Keratinocyte (primary cell): ENCODE results near the gene TAPBP. TPM values are rescaled to one million over a fixed set of nuclear protein-coding genes. Genes with fewer than 3 reads are reported as not detected.
A peak's percentile ranks its signal among the peaks of the same experiment; 100 is the strongest.
"Not testable (repeated sequence)": the region's sequence is repeated elsewhere in the genome, so short reads cannot be mapped to it uniquely, and the experiment has no call there.

Source experiments
- DNase-seq: peaks from one replicate; pipeline ENCODE4 v3.0.0-alpha.2; 2011; ENCODE audit warnings: low read depth, missing footprints, low spot score
- FAIRE-seq: peaks from 2 replicates; lab custom pipeline; 2011; peaks lifted over from hg19 to GRCh38; lab: Jason Lieb, UNC
- H2AFZ ChIP-seq: 2 replicates; pipeline ENCODE4 v1.6.0; 2012; ENCODE audit warnings: low read length, control low read depth, inconsistent platforms; ENCODE audit not compliant: control insufficient read depth
- H3K27ac ChIP-seq: 2 replicates; pipeline ENCODE4 v1.5.1; 2011; ENCODE audit warnings: low read length; ENCODE audit not compliant: control insufficient read depth, insufficient read depth
- H3K27me3 ChIP-seq: 3 replicates; pipeline ENCODE4 v1.6.0; 2011; ENCODE audit warnings: low read length; ENCODE audit not compliant: control insufficient read depth, insufficient read depth; ENCODE audit errors: extremely low read depth
- H3K36me3 ChIP-seq, 2 experiments: 2 replicates in 1 of 2; 3 replicates in 1 of 2; pipeline ENCODE4 v1.5.1; 2011; ENCODE audit warnings: low read length in 2 of 2, mild to moderate bottlenecking in 1 of 2; ENCODE audit not compliant: control insufficient read depth in 2 of 2, insufficient read depth in 2 of 2; ENCODE audit errors: extremely low read depth in 1 of 2
- H3K4me1 ChIP-seq: 3 replicates; pipeline ENCODE4 v1.5.1; 2011; ENCODE audit warnings: low read length; ENCODE audit not compliant: control insufficient read depth, insufficient read depth; ENCODE audit errors: extremely low read depth
- H3K4me2 ChIP-seq: 3 replicates; pipeline ENCODE4 v1.6.0; 2011; ENCODE audit warnings: low read depth, low read length; ENCODE audit not compliant: control insufficient read depth, insufficient read depth; ENCODE audit errors: extremely low read depth
- H3K4me3 ChIP-seq, 3 experiments: fragments of 200-600 bp in 1 of 3; sonication (generic) in 1 of 3; 2 replicates in 2 of 3; 3 replicates in 1 of 3; pipeline ENCODE4 v1.5.1; 2011 to 2016; ENCODE audit warnings: low read length in 3 of 3, mild to moderate bottlenecking in 3 of 3, control low read depth in 2 of 3, inconsistent platforms in 1 of 3, low read depth in 1 of 3, mixed read lengths in 1 of 3, mixed run types in 1 of 3, moderate library complexity in 1 of 3; ENCODE audit not compliant: control insufficient read depth in 2 of 3, insufficient read depth in 2 of 3; ENCODE audit errors: extremely low read depth in 1 of 3
- H3K79me2 ChIP-seq: 2 replicates; pipeline ENCODE4 v1.6.0; 2012; ENCODE audit warnings: low read length; ENCODE audit not compliant: control insufficient read depth, insufficient read depth
- H3K9ac ChIP-seq: 3 replicates; pipeline ENCODE4 v1.6.0; 2011; ENCODE audit warnings: low read length; ENCODE audit not compliant: control insufficient read depth, insufficient read depth; ENCODE audit errors: extremely low read depth
- H3K9me1 ChIP-seq: 3 replicates; pipeline ENCODE4 v1.6.0; 2011; ENCODE audit warnings: low read length; ENCODE audit not compliant: control insufficient read depth, insufficient read depth; ENCODE audit errors: extremely low read depth
- H3K9me3 ChIP-seq: 2 replicates; pipeline ENCODE4 v1.5.1; 2012; ENCODE audit warnings: low read depth, low read length; ENCODE audit not compliant: control insufficient read depth
- H4K20me1 ChIP-seq: 3 replicates; pipeline ENCODE4 v1.6.0; 2011; ENCODE audit warnings: low read length; ENCODE audit not compliant: control insufficient read depth, insufficient read depth; ENCODE audit errors: extremely low read depth
- EZH2 ChIP-seq: IDR thresholded peaks from one replicate; pipeline ENCODE4 v1.6.1; 2012; ENCODE audit warnings: inconsistent platforms, mild to moderate bottlenecking, low read length, moderate library complexity
- dilution Hi-C: fragments of 300-500 bp; cut with MboI; formaldehyde crosslinking; loops from one replicate; pipeline ENCODE4 v1.7.0; 2020; ENCODE audit warnings: low sequenced_read_pairs; ENCODE audit not compliant: extremely low pct_ligation_motif_present
- polyA plus RNA-seq, 5 experiments: library from polyadenylated mRNA; depleted of rRNA in 3 of 5; stranded (reverse) in 3 of 5; stranded (forward) in 1 of 5; unstranded in 1 of 5; fragments of >200 nt; gene quantifications; 1 replicate in 1 of 5; 2 replicates in 3 of 5; 3 replicates in 1 of 5; pipeline versions ENCODE4 v1.2.1 to v1.2.3, GENCODE V29; 2011 to 2012; ENCODE audit warnings: missing spikeins in 2 of 5, low read depth in 1 of 5, low replicate concordance in 1 of 5
- TF ChIP-seq, protein P1 (sequence below), 3 experiments: IDR thresholded peaks in 1 of 3; conservative IDR thresholded peaks in 1 of 3; optimal IDR thresholded peaks in 1 of 3; 2 replicates in 2 of 3; 3 replicates in 1 of 3; pipeline versions ENCODE3 to v1.5.1; 2011; ENCODE audit warnings: low read length in 3 of 3, mild to moderate bottlenecking in 3 of 3, moderate library complexity in 2 of 3, control low read depth in 1 of 3, inconsistent platforms in 1 of 3; ENCODE audit not compliant: insufficient read depth in 2 of 3; ENCODE audit errors: extremely low read depth in 1 of 3

The TAPBP gene
- polyA plus RNA-seq, 1 donor (not counting 4 experiments of a cell fraction or from before 2014, with no cell fraction given): 22.2 TPM

DNA sequence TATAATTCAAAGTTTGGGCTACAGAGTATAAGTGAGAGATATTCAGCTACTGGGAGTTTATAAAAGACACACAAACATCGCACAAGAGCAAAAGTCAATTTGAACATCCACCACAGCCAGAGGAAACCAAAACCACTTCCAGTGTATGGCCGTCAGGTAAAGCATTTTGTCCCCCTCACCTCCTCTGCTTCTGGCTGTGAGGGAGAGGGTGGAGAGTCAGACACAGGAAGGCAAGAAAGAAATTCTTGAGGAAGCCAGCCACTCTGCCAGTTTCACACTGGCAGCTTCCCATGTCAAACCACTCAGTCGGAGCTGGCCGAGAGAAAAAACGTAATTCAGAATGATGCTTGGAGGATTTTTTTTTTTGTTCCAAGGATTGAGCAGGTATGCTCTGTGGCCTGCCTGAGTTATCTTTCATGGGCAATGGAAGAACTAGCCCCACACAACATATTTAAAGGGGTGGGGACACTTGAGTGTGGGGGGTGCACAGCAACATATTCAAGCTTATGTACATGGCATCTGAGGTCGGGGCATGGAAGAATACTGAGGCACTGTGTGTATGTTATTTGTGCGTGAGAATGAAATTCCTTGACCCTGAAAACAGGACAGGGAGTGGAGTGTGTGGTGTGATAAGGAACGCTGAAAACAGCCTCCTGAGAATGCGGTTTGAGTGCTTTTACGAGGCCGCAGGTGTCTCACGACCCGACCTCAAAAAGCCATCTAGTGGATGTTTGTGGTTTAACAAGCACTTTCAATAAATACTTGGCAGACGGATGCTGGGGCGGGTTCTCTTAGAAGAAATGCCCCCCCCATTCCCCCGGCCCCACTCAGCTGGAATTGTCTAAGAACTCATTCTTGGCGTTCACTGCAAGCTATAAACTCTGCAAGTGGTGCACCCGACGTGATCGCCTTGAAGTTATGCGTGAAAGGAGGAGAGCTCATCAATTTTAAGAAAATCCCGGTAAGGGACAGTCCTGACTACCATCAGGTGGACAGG lies 31.1 kb upstream of the TAPBP start:
- Histone ChIP-seq H3K9ac (no peak overlapping the region), H4K20me1 (no peaks in the 10 kb centered on the region), H3K4me1 (no peaks in the 10 kb centered on the region), H3K4me2 (no peak overlapping the region), H3K9me1 (no peaks in the 10 kb centered on the region), H3K79me2 (no peaks in the 10 kb centered on the region), H3K4me3 (no peak overlapping the region), H3K27ac (no peak overlapping the region), H3K9me3 (no peaks in the 10 kb centered on the region), H2AFZ (no peak overlapping the region), H3K36me3 (no peaks in the 10 kb centered on the region), H3K27me3 (no peaks in the 10 kb centered on the region)
- dilution Hi-C loops: no loop called here
- no peak for DNase-seq
- no peak for FAIRE-seq
- no peak for TF ChIP-seq EZH2
- TF ChIP-seq, protein P1, sequence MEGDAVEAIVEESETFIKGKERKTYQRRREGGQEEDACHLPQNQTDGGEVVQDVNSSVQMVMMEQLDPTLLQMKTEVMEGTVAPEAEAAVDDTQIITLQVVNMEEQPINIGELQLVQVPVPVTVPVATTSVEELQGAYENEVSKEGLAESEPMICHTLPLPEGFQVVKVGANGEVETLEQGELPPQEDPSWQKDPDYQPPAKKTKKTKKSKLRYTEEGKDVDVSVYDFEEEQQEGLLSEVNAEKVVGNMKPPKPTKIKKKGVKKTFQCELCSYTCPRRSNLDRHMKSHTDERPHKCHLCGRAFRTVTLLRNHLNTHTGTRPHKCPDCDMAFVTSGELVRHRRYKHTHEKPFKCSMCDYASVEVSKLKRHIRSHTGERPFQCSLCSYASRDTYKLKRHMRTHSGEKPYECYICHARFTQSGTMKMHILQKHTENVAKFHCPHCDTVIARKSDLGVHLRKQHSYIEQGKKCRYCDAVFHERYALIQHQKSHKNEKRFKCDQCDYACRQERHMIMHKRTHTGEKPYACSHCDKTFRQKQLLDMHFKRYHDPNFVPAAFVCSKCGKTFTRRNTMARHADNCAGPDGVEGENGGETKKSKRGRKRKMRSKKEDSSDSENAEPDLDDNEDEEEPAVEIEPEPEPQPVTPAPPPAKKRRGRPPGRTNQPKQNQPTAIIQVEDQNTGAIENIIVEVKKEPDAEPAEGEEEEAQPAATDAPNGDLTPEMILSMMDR (optimal IDR thresholded peaks at IDR 0.05 in 1 of 3, IDR thresholded peaks at IDR 0.05 in 1 of 3, conservative IDR thresholded peaks at IDR 0.05 in 1 of 3; ENCODE audit: extremely low read depth in 1 of 3, insufficient read depth in 2 of 3, low read length in 3 of 3): peak; percentile 46 to 61 (median 61)

DNA sequence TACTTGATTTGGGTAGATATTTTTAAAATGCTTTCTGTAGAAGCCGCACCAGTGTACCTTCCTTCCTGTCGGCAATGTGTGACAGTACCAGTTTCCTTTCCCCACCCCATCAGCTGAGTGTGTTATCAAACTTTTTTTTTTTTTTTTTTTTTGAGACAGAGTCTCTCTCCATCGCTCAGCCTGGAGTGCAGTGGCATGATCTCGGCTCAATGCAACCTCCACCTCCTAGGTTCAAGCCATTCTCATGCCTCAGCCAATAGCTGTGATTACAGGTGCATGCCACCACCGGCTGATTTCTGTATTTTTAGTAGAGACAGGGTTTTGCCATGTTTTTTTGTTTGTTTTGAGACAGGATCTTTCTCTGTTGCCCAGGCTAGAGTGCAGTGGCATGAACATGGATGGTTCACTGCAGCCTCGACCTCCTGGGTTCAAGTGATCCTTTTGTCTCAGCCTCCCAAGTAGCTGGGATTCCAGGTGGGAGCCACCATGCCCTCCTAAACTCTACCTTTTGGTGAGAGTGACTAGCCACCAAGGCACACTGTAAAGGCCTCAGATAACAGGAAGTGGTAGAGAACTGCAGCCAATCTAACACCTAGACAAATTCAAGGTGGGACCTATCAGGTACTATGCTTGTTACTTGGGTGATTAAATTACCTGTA lies 30.2 kb upstream of the TAPBP start:
- no peaks in the 10 kb centered on the region for H3K4me1 ChIP-seq
- dilution Hi-C loops: no loop called here
- H3K4me3 ChIP-seq: no peak overlapping the region
- H3K9me1 ChIP-seq: no peaks in the 10 kb centered on the region
- no peaks in the 10 kb centered on the region for H3K36me3 ChIP-seq
- H4K20me1 ChIP-seq: no peaks in the 10 kb centered on the region
- FAIRE-seq (no peak), DNase-seq (no peak)
- no peak for TF ChIP-seq EZH2
- TF ChIP-seq, protein P1 (optimal IDR thresholded peaks at IDR 0.05 in 1 of 3, IDR thresholded peaks at IDR 0.05 in 1 of 3, conservative IDR thresholded peaks at IDR 0.05 in 1 of 3; ENCODE audit: extremely low read depth in 1 of 3, insufficient read depth in 2 of 3, low read length in 3 of 3): no peak
- no peak overlapping the region for H3K27ac ChIP-seq
- no peak overlapping the region for H3K9ac ChIP-seq
- H3K79me2 ChIP-seq: no peaks in the 10 kb centered on the region
- H2AFZ ChIP-seq: no peak overlapping the region
- H3K27me3 ChIP-seq: no peaks in the 10 kb centered on the region
- no peaks in the 10 kb centered on the region for H3K9me3 ChIP-seq
- H3K4me2 ChIP-seq: no peak overlapping the region

DNA sequence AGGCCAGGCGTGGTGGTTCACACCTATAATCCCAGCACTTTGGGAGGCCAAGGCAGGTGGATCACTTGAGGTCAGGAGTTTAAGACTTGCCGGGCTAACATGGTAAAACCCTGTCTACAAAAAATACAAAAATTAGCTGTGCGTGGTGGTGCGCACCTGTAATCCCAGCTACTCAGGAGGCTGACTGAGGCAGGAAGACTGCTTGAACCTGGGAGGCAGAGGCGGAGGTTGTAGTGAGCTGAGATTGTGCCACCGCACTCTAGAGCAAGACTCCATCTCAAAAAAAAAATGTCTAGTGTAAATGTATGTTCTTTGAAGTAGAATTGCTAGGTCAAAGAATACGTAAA lies 29.7 kb upstream of the TAPBP start:
- H3K27ac ChIP-seq, H3K4me1 ChIP-seq, H3K36me3 ChIP-seq, H3K4me3 ChIP-seq, H3K27me3 ChIP-seq, H4K20me1 ChIP-seq, H3K4me2 ChIP-seq, H3K9me1 ChIP-seq, DNase-seq, H3K9me3 ChIP-seq, dilution Hi-C loops, FAIRE-seq, H3K79me2 ChIP-seq, H2AFZ ChIP-seq, H3K9ac ChIP-seq: not testable (repeated sequence)
